HG02571 (cell line): ENCODE data around the gene KRT3.
"Not testable (repeated sequence)": the region's sequence is repeated elsewhere in the genome, so short reads cannot be mapped to it uniquely, and the experiment has no call there.

ENCODE experiments used
- ATAC-seq: cut with Tn5 transposase; IDR thresholded peaks from one replicate; pipeline ENCODE4 v1.9.1; 2021; ENCODE audit warnings: mild to moderate bottlenecking, moderate library complexity; ENCODE audit not compliant: unreplicated experiment

The KRT3 gene

DNA sequence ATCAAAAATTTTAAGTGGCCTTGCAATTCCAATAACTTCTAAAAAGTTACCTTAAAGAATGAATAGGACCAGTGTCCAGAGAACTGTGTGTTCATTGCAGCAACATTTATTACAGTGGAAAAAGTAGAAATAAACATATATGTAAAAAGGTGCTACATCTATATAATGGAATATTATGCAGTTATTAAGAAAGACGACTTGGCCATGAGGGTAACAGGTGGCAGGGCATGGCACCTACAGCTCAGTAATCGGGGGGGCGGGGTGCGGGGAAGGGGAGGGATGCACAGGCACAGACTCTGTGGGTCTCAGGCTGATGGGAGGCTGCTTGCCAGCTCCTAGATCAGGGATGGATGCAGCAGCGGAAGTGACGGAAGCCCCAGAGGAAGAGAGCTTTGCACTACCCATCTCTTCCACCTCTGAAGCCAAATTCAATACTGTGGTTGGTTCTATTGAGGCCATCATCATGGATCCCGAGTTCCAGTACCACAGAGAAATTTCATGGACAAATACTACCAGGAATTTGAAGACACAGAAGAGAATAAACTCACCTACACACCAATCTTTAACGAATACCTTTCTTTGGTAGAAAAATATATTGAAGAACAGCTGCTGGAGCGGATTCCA lies 32.8 kb downstream of the KRT3 start:
- no peak for ATAC-seq

DNA sequence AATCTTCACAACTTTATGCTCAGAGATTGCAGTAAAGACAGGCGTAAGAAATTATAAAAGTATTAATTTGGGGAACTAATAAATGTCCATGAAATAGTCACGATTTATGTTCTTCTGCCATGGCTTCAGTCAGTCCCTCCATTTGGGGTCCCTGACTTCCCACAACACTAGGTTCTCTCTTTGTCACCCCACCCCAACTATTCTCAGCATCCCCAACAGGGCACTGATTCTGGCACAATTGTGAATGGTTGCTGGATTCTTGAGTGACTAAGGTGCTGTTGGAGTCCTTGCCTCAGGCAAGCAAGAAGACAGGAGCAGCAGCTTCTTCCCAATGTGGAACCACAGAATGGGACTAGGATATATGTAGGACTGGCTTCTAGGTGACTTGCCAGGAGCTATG lies 34.1 kb downstream of the KRT3 start:
- no peak for ATAC-seq

DNA sequence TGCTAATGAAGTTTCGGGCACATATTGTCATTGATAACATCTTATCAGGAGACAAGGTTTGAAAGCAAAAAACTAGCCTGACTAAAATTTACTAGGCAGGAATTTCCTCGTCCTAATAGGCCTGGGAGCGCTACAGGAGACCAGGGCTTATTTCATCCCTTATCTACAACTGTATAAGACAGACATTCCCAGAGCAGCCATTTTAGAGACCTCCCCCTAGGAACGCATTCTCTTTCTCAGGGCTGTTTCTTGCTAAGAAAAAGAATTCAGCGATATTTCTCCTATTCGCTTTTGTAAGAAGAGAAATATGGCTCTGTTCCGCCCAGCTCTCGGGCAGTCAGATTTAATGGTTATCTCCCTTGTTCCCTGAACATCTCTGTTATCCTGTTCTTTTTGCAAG lies 34.7 kb downstream of the KRT3 start:
- not testable (repeated sequence) for ATAC-seq

DNA sequence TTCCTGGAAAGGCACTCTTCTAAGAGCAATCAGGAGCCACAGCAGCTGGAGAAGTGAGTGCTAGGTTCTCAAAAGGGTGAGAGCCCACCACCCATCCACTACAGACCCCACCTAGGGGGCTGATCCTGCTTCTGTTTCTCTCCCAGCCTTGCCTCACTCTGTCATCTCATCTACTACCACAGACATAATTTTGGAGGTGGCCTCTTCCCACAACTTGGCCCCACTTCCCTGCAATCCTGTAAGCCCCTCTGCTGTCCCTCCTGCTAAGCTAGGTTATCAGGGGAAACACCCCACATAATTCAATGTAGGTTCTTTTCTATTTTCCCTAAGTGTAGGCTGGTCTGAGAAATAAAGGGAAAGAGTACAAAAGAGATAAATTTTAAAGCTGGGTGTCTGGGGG lies 35.3 kb downstream of the KRT3 start:
- ATAC-seq, result no peak

DNA sequence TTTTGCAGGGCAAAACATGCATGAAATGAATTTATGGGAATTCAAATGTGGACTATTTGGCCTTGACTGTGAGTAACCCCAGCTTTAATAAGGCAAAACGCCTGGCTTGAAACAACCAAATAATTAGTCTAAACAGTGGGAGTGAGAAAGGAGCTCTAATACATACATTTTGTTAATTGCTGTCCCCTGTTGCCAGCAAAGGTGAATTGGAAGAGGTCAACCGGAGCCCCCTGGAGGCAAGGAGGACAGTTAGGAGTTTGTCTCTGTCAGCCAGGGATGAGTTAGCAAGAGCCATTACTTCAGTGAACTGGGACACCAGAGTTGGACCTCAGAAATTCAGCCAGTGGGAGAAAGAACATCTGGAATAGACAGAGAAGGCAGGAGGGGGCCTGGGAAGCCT lies 36.2 kb downstream of the KRT3 start:
- no peak for ATAC-seq

DNA sequence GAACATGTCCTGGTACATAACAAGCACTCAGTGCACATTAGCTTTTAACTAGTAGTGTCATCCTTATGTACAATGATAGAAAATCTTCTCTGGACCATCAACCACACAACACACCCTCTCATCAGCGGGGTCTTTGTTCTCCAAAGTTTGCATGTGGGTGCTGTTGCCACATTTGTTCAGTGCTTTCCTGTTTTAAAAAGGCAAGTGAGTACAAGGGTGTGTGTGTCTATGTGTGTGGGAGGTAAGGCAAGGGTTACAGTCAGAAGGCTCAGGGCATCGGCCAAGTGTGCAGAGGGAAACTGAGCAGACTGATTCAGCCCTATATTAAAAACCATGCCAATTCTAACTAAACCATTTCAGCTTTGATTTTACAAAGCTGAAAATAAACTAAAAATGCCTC lies 36.7 kb downstream of the KRT3 start:
- ATAC-seq, result no peak

DNA sequence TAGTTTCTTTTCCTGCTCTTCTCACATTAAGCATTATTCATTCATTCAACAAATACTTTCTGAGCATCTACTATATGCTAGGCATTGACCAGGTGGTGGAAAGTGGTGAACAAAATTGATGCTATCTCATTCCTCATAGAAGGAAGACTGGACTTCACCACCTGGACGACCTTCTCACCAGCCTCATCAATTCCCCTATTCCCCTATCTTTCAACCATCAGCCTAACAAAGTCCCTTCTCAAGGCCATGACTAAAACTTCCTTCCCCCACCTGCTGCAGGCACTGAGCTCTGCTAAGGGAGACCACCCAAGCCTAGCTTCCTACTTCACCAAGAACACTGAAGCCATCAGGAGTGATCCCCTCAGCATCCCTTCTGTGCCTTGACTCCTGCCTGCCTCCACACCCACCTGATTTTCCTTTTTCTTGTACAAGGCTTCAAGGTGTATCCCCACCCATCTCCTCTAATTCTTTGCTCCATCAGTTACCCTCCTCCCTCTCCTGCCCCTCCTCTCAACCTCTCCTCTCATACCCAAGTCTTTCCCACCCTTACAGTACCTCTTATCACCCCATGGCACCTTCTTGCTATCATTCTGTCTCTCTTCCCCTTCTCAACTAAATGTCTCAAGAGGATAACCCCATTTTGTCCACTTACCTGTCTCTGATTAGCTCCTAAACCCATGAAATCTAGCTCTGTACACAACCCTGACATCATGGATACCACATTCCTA lies 38.3 kb downstream of the KRT3 start:
- ATAC-seq, result no peak

DNA sequence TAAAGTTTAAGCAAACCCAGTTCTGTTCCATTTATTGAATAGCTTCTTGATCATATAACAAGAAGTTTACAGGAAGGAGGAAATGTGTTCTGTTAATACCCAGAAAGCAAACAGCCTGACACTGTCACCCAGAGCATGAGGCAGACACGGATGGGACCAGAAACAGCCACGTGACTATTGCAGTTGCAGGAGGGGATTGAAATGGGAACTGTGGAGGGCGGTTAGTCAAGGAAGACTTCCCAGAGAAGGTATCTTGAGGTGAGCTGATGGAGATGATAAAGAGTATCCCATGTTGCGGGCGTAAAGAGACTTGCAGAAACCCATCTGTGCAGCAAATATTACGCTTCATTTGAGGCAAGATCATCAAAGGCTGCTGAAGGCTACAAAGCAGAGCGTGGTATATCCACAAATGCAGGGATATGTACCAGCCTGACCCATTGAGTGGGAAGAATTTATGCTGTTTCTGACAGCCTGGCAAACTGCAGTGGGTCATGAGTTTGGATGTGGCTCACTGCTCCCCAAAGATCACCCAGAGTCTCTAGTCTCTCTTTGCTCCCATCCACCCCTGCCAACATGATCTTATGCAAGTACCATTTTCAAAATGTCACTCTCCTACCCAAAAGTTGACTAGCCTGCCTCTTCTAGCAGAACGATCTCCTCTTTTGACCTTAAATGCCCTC lies 39.5 kb downstream of the KRT3 start:
- ATAC-seq, result no peak

DNA sequence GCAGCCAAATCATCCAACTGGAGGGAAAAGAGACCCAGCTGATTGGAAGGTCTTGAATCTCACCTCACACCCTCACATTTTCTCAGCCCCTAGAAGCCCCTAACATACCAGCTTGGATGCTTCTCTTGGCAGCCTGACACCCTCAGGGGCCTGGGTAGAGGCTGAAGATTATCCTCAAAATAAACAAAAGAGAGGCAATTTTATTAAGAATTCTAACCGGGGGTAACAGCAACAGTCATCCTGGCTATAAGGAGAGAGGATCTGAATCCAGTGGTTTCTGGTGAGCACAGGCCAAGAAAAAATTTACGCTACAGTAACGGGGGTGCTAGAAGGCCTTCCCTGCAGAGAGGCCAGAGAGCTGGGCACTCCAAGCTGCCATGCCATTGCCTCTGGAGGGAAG lies 40.4 kb downstream of the KRT3 start:
- ATAC-seq, result no peak

DNA sequence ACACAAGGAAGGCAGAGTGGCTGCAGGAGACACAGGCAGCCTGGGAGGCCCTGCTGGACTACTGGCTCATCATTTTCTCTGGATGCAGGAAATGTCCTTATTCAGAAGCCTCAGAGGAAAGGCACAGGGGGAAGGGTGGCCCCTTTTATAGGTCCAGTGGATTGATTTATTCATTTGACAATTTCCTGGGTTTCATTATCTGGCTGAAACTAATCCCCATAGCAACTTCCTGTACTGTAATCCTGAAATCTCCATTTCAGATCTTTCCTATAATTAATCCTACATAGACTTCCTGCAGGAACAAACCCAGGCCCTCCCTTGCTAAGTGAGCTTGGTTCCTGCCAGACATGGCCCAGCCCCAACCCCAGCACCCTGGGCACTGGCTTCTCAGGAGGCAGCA lies 41.8 kb downstream of the KRT3 start:
- ATAC-seq, result no peak

DNA sequence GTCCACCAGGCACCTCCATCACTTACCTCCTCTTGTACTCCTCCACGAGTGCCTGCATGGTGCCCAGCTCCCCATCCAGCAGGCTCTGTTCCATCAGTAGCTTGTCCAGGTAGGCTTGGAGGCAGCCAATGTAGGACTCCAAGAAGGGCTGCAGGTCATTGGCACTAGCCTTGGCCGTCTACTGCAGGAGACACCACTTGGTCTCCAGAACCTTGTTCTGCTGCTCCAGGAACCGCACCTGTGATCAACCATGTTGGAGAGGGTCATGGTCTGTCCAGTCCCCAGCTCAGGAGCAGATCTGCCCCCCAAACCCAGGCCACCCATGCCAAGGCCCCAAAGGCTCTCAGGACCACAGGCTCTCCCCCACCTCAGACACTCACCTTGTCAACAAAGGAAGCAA lies 42.6 kb downstream of the KRT3 start:
- no peak for ATAC-seq

DNA sequence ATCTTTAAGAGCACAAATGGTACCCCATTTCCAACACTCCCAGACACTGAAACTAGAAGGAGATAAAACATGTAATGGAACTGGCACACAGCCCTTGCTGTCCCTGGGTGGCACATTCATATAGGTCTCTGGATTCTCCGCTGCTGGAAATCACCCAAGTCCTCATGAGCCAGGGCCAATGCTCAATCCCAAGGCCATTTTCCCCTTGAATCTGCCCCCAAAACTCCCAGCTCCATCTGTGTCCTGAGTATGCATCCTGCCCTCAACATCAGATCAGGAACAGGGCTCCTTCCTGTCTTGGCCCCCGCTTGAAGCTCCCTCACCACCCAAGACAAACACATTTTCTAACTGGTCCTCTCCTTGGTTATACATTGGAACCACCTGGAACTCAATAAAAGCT lies 43.4 kb downstream of the KRT3 start:
- no peak for ATAC-seq

DNA sequence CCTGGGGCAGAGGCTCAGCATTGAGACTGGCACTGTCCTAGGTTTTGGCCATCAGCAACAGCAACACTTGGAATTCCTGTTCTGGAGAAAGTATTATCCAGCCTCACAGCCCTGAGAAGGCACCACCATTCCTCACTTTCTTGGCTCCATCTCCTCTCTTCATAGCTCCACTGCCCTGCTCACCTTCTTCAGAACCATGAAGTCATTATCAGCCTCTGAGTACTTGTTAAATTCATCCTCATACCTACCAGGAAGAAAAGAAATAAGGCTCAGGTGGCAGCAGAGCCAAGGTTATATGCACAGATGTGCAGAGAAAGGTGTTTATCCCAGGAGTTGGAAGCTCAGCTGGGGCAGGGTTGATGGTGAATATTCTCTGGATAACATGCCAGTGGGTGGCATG lies 44.1 kb downstream of the KRT3 start:
- no peak for ATAC-seq

DNA sequence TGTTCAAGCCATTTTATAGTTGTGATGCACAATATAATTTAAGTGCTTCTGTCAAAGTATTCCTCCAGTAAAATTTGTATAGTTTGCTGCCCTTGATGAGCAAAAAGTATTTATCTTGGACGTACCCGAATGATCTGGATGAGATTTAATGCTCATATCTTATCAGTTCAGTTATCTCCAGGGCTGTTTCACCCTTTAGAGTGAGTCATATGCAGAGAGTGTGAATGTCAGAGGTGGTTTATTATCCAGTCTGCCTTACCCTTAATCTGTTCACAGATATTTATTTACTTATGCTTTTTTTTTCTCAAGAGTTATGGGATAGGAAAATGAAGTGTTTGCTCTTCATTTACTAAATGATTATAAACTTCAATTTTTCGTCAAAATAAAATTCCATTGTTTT lies 45.4 kb downstream of the KRT3 start:
- ATAC-seq, result not testable (repeated sequence)

DNA sequence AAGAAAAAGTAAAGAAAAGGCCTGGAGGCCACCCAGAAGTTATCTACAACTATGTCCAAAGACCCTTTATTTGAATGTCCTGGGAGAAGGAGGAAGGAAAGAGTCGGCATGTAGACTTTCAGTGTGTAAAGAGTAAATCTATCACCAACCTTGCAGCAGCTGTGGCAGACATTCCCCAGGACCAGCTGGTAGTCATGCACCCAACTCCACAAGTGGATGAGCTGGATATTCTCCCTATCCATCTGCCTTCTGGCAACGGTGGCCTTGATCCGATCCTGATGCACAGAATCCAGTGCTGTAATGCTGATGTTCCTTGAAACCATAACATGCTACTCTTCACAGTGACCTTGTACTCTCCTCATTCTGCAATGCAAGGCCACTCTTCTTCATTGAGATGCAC lies 46.1 kb downstream of the KRT3 start:
- ATAC-seq, result no peak

DNA sequence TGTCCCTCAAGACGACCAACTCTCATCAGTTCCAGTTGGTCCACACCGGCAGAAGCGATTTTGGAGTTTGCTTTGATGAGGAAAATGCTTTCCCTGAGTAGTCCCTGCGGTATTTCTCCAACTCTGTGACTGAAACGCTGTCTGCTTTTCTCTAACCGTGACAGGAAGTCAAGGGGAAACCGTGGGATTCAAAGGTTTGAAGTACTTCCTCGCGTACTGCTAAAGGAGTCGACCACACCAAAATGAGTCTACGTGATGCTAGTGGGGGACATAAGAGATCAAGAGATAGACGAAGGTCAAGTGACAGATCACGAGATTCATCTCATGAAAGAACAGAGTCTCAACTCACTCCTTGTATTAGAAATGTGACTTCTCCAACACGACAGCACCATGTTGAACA lies 47.3 kb downstream of the KRT3 start:
- ATAC-seq, result no peak

DNA sequence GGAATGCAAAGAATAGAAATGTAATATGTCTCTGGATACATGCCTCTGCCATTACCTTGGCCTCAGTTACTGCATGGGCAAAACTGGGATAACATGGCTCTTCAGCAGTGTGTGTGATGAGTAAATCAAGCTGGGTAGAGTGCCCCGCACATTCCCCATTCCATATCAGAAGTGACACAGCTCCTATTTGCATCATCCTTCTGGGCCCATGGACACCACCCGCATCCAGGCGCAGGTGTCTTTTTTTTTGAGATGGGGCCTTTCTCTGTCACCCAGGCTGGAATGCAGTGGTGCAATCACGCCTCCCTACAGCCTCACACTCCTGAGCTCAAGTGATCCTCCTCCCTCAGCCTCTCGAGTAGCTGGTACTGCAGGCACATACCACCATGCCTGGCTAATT lies 50.4 kb downstream of the KRT3 start:
- ATAC-seq, result no peak

DNA sequence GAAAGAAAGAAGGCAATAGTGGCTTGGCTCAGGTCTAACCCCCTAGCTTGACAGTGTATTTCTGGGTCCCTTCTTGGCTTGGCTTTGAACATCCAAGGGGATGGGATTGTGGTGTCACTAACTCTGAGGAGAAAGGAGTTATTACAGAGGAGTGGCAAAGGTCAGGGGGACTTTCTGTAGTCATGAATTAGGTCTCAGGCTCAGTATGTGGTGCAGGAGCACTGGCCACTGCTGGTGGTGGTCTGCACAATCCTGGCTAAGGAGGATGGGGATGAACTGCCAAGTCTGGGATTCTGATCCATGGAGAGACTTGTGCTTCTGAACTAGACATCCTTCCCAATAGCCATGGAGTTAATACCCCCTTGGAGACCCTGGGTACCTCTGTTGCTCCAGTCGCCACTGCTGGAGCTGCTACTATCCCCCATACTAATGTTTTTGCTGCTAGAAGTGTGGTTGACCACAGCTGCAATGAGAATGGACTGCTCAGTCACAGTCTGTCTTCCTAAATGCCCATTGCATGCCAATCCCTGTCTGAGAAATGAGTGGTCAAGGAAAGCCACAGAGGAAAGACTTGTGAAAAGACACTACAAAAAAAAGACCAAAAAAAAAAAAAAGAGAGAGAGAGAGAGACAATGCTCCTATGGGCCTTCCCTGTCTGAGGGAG lies 51.3 kb downstream of the KRT3 start:
- no peak for ATAC-seq

DNA sequence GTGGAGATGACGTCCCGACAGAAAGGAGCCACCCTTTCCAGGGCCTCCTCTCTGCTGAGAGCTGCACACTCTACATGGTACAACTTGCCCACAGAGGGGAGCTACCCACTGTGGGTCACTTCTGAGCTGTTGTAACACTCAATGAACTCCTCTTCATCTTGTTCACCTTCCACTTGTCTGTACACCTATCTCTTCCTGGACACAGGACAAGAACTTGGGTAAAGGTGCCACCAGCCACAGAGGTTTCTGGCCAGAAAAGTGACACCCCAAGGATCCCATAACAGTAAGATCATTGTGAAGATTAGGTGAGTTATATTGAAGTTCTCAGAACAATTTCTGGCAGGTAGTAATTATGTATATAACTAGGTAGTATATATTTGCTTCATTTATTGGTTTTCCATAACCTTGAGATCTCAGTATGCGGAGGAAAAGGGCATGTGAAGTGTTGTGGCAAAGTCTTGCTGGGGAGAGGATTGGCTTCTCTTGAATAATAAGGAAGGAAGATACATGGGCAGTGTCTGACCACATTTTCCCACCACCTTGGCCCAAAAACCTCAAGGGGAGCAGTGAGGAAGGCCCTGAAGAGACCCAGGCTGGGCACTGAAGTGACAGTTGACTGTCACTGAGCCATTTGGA lies 53.0 kb downstream of the KRT3 start:
- no peak for ATAC-seq

DNA sequence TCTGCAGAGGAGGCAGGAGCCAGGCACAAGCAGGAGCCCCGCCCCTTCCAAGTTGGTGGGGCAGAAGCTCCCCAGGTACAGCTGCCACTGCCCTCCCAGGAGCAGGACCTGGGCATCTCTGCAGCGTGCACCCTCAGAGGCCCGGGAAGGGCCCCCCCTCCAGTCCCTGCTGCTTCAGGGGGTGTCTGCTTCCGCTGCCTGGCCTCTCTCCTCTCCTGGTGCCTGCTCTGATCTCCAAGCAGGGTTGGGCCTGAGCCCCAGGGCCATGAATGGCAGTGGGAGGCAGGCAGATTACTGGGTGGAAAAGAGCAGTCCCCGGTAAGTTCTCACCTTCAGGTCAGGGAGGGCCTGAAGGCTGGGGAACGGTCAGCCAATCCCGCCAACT lies 53.7 kb downstream of the KRT3 start:
- no peak for ATAC-seq

DNA sequence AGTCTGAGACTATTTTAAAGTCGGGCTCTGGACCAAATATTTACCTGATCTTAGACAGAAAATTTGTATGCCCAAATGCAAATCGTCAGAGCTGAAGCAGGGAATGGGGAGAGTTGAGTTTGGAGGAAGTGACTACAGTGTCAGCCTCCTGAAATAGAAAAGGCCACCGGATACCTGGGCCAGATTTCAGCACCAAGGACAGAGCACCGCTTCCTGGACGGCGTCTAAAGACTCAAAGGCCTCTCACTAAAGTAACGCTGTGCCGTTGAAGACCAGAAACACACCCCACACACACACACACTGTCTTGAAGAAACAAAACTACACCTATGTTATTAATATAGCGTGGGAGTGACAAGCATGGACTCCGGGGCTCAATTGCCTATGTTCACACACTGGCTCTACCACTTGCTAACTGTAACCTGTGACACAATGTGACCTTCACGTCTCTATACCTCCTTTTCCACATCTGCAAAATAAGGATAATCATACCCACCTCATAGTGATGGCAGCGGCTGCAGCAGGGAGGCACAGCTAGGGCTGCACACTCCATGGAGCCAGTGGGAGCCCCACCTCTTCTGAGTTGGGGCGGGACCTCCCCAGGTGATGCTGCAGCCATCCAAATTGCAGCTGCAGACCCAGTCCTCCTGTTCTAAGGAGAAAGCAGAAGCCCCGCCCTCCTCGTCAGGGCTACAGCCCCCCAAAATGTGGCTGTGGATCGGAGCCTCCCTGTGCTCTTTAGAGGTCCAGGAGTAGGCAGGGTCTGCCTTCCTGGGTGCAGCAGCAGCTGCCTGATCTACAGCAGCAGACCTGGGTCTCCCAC lies 54.3 kb downstream of the KRT3 start:
- no peak for ATAC-seq
